Osteocyte (in vitro differentiated cells): ENCODE data around the gene PSEN1. TPM values are rescaled to one million over a fixed set of nuclear protein-coding genes. Genes with fewer than 3 reads are reported as not detected.

Experiments
- DNase-seq: peaks from one replicate; pipeline ENCODE4 v3.0.0; 2021; ENCODE audit warnings: mixed read lengths; ENCODE audit not compliant: unreplicated experiment; ENCODE audit errors: extremely low spot score
- H3K27ac Mint-ChIP-seq: one replicate; pipeline ENCODE4 v1.8.0; 2021; ENCODE audit warnings: mild to moderate bottlenecking, mixed read lengths; ENCODE audit not compliant: unreplicated experiment
- H3K27me3 Mint-ChIP-seq: one replicate; pipeline ENCODE4 v1.8.0; 2021; ENCODE audit warnings: mixed read lengths; ENCODE audit not compliant: unreplicated experiment
- H3K36me3 Mint-ChIP-seq: one replicate; pipeline ENCODE4 v1.8.0; 2021; ENCODE audit warnings: mixed read lengths; ENCODE audit not compliant: unreplicated experiment
- H3K4me1 Mint-ChIP-seq: one replicate; pipeline ENCODE4 v1.8.0; 2021; ENCODE audit warnings: mixed read lengths; ENCODE audit not compliant: unreplicated experiment
- H3K4me3 Mint-ChIP-seq: one replicate; pipeline ENCODE4 v1.8.0; 2021; ENCODE audit warnings: mild to moderate bottlenecking, moderate library complexity, mixed read lengths; ENCODE audit not compliant: unreplicated experiment
- H3K9me3 Mint-ChIP-seq: one replicate; pipeline ENCODE4 v1.8.0; 2021; ENCODE audit warnings: mixed read lengths; ENCODE audit not compliant: unreplicated experiment
- CTCF ChIP-seq: fragments of 200-600 bp; sonication (generic); IDR thresholded peaks from 2 replicates; pipeline ENCODE4 v1.5.0; 2021; ENCODE audit warnings: antibody characterized with exemption, mild to moderate bottlenecking, moderate library complexity
- total RNA-seq: library from RNA; stranded (reverse); gene quantifications from 2 replicates; pipeline ENCODE4 v1.2.1, GENCODE V29; 2021

PSEN1 gene
- total RNA-seq, 1 donor from 2014 or later = 64.4 TPM

DNA sequence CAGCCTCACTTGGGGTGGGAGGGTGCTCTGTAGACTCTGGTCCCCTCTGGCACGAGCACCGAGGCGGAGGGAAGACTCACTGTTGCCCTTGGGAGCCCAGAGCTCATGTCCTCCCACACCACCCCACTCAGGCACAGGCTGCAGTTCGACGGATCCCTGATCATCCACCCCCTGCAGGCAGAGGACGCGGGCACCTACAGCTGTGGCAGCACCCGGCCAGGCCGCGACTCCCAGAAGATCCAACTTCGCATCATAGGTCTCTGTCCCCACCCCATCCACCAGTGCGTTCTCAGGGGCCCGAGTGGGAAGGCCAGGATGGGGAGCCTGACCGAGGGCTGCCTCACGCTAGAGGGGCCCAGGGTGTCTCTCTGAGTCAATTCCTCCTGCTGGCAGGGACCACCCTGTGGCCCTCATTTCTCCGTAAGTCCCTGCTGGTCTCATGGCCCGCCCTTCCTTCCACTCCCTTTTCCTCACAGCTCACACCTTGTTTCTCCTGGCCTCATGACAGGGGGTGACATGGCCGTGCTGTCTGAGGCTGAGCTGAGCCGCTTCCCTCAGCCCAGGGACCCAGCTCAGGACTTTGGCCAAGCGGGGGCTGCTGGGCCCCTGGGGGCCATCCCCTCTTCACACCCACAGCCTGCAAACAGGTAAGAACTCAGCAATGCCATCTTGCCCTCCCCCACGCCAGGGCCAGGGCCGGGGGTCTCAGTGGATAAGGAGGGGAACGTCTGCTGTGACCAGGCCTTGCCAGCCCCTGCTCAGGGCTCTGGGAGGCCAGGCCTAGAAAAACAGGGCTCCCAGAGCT, 128.0 kb downstream of the PSEN1 start:
- H3K4me3 Mint-ChIP-seq = no peak overlapping the region
- no peak overlapping the region for H3K27ac Mint-ChIP-seq
- DNase-seq = no peak

GRCh38 chr14:73264885-73265720, 128.8 kb downstream of the PSEN1 start:
- DNase-seq = no peak

More for the DNA sequence above, 128.0 kb downstream of the PSEN1 start:
- no peaks in the 10 kb centered on the region for H3K27me3 Mint-ChIP-seq
- TF ChIP-seq CTCF = no peak
- H3K9me3 Mint-ChIP-seq = no peaks in the 10 kb centered on the region
- peaks cover 1% of the 10 kb centered on the region for H3K4me1 Mint-ChIP-seq
- peaks cover 8% of the 10 kb centered on the region for H3K36me3 Mint-ChIP-seq

GRCh38 chr14:73265721-73266046, 129.4 kb downstream of the PSEN1 start:
- Mint-ChIP-seq H3K9me3 (no peaks in the 10 kb centered on the region), H3K36me3 (peaks cover 9% of the 10 kb centered on the region), H3K27me3 (no peaks in the 10 kb centered on the region), H3K27ac (no peak overlapping the region), H3K4me1 (peaks cover 9% of the 10 kb centered on the region), H3K4me3 (no peak overlapping the region)
- no peak for DNase-seq
- TF ChIP-seq CTCF = no peak

More at GRCh38 chr14:73264885-73265720, 128.8 kb downstream of the PSEN1 start:
- Mint-ChIP-seq H3K27me3 (no peaks in the 10 kb centered on the region), H3K4me3 (no peak overlapping the region), H3K9me3 (no peaks in the 10 kb centered on the region), H3K27ac (no peak overlapping the region), H3K36me3 (peaks cover 9% of the 10 kb centered on the region), H3K4me1 (peaks cover 4% of the 10 kb centered on the region)
- no peak for TF ChIP-seq CTCF

DNA sequence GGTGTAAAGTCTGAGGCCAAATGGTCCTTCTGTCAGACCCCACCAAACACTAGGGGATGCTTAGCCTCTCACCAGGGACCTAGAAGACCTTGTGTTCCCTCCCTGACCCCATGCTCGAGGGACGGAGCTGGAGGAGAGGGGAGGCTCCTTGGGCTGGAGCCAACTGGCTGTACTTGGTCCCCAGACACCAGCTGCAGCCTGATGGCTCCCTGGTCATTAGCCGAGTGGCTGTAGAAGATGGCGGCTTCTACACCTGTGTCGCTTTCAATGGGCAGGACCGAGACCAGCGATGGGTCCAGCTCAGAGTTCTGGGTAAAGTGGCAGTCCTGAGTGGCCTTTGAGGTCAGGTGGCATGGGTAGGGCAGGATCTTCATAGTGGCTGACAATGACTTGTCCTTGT, 130.0 kb downstream of the PSEN1 start:
- no peak for TF ChIP-seq CTCF
- no peaks in the 10 kb centered on the region for H3K27me3 Mint-ChIP-seq
- DNase-seq = no peak
- peaks cover 8% of the 10 kb centered on the region for H3K4me1 Mint-ChIP-seq
- peaks cover 9% of the 10 kb centered on the region for H3K36me3 Mint-ChIP-seq
- H3K27ac Mint-ChIP-seq = no peak overlapping the region
- no peaks in the 10 kb centered on the region for H3K9me3 Mint-ChIP-seq
- no peak overlapping the region for H3K4me3 Mint-ChIP-seq

DNA sequence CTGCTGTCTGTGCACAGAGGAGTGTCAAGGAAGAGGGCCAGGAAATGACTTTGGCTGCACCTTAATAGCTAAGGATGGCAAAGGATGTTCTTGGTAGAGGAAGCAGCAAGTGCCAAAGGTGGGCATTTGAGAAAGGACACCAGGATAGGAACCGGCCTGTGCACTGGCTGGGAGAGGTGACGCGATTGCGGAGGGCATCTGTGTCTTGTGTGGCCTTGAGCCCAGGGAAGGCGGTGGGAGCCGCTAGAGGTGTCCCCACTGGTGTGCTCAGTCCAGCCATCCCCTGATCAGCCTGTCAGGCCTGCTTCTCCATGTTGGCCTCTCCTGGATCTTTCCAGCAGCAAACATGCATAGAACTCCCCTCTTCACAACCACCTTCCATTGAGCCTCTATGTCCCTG, 131.2 kb downstream of the PSEN1 start:
- Mint-ChIP-seq H3K36me3 (peaks cover 14% of the 10 kb centered on the region), H3K4me1 (peaks cover 8% of the 10 kb centered on the region), H3K9me3 (no peaks in the 10 kb centered on the region), H3K27me3 (no peaks in the 10 kb centered on the region), H3K27ac (no peak overlapping the region), H3K4me3 (no peak overlapping the region)
- no peak for DNase-seq
- TF ChIP-seq CTCF = no peak
